Measurements from ENCODE around the gene NACC1.

- no peak for TF ChIP-seq CTCF (IDR thresholded peaks at IDR 0.05; ENCODE audit: poor library complexity)
- TF ChIP-seq EZH2 (IDR thresholded peaks at IDR 0.05; ENCODE audit: borderline replicate concordance) = no peak
Observed at GRCh38 chr19:13169769-13170168, 51.7 kb downstream of the NACC1 start.

Measured in hepatocyte (in vitro differentiated cells).